NCI-H460 (cell line): ENCODE data around the gene NDUFA11. TPM values are rescaled to one million over a fixed set of nuclear protein-coding genes. Genes with fewer than 3 reads are reported as not detected.

Experiments used
- DNase-seq: peaks from one replicate; pipeline ENCODE4 v3.0.0-alpha.2; 2016; ENCODE audit warnings: low read depth; ENCODE audit errors: extremely low read depth
- polyA plus RNA-seq: library from polyadenylated mRNA; depleted of rRNA; stranded (reverse); fragments of >200 nt; gene quantifications from 2 replicates; pipeline ENCODE4 v1.2.3, GENCODE V29; 2014; cell fraction: nucleus; rRNA removed
- total RNA-seq: library from RNA; depleted of rRNA; stranded (reverse); fragments of >200 nt; shearing (Covaris generic); gene quantifications from 2 replicates; pipeline ENCODE4 v1.2.3, GENCODE V29; 2014; rRNA removed

Gene NDUFA11
- 103 and 146 TPM in 2 replicates for total RNA-seq
- 115 and 154 TPM in 2 replicates for polyA plus RNA-seq

DNA sequence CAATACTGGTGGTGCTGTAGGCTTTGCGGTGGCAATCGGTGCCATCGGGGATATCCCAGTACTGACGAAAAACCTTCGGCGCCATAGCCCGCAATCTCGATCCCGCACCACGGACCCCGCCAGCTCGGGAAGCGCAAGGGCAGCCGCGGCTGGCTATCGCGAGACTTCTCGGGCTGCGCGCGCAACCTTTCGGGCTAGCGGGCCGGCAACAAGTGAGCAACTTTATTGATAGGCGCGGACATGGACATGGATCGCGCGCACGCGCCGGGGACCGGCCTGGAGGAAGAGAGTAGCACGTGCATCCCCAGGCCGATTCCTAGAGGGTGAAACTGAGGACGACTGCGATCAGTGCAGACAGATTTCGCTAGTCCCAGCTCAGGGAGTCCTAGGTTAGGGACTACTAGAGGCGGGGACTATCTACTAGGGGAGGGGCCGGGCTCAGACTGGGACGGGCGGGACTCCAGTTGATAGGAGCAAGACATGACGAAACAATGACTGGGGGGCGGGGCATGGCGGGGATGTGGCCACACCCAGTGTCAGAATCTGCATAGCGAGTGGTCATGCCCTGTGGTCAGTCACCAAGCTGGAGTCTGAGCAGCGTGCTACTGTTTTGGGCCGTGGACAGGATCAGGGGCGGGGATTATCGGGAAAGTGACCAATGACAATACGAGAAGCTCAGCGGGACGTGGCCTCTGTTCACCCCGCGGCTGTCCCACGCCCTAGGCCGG, at the start of gene NDUFA11:
NDUFA11 (minus strand) TSS at position 167 of the 728 bp plus-strand sequence; CDS start at position 85, 82 bp downstream.
- peak; percentile 88 for DNase-seq

- no peak for DNase-seq
Measured at GRCh38 chr19:5953030-5953589, 49.5 kb upstream of the NDUFA11 start.

GRCh38 chr19:5952193-5953029, 48.8 kb upstream of the NDUFA11 start:
- DNase-seq: no peak

DNA sequence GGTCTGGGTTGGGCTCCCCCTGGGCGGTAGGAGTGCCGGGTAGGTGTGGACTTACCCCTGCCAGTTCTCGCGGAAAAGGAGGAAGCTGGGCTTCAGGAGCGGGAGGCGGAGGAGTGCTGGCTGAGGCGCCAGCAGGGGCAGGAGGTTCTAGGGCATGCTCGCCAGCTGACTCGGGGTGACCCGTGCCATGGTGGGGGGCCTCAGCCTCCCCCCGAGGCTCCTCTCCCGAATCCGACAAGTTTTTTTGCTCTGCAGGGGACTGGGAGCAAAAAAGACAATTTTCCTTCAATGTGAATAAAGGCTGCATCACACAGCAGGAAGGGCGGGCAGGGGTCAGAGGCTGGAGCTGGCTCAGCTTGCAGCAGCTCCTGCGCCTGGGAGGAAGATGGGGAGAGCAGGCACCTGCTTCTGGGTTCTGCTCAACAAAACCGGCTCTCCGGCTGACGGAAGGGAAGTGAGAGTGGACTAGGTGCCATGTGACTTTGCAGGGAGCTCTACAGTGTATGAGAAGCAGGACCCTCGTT, 47.8 kb upstream of the NDUFA11 start:
- DNase-seq: no peak

GRCh38 chr19:5950741-5951140, 47.2 kb upstream of the NDUFA11 start:
- no peak for DNase-seq

- DNase-seq: no peak
Measured at GRCh38 chr19:5949792-5950305, 46.3 kb upstream of the NDUFA11 start.

DNA sequence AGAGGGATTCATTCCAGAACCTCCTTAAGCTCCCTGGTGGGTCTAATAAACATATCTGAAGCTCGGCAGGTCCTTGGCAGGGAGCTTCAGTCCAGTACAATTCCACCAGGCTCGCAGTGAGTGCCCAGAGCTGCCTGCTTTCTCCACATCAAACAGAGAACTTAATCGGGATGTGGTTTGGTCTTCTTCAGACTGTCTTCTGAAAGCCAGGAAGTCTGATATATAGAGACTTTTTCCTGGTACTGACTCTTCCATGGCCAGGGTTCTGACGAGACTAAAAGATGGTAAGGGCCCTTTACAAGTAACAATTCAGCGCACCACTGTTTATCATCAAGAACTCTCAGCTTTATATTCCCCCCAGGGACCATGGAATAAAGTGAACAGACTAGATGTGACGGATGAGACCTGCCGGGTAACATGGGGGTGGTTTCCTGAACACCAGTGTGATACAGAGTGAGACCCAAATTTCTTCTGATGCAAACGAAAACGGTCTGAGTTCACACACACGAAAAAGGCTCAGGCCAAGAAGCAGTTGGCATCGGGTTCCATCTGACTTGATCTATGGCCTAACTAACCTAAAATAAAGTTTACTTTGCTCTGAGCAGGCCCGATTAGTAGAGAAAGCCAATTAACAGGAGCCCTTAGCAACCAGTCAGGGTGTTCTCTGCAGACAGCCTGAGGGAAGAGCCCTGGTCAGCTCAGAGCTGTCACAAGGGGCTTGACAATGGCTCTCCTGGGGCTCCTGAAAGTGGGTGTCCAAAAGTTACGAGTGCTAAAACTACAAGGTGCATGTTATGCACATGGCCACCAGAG, 45.4 kb upstream of the NDUFA11 start:
- no peak for DNase-seq

GRCh38 chr19:5947435-5947834, 43.8 kb upstream of the NDUFA11 start:
- DNase-seq: no peak

GRCh38 chr19:5943623-5944022, 40.0 kb upstream of the NDUFA11 start:
- no peak for DNase-seq

DNA sequence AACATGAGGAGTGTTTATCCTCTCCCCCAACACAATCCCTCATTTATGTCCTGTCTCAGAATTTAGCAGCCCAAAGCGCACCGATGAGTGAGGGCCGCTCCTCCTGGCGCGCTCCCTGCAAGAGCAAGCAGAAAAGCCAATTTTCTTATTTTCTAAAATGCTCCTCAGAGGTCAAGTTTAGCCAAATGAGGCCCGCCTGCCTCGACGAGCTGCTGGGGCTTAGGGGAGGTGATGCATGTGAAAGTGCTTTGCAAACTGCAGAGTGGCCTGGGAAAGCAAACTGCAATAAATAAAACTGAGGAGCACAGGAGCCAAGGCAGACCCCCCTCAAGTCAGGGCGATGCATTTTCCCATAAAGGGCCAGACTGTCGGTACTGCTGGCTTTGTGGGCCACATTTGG, 39.5 kb upstream of the NDUFA11 start:
- DNase-seq: no peak

DNA sequence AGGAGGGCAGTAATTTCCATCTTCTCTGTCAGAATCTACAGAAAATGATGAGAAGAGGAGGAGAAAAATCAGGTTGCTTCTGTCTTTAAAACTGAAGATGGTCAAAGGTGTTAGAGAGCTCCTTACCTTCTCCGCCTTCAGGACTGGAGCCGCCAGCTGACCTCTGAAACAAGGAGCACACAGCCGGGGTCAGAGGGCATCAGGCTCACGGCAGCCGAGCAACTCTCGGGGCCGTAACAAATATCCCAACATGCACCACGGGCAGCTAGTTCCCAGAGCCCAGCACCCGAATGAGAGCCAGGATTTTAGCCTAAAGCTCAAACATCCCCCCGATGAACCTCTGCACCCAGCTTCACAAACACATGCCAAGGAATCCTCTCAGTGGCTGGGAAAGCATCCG, 38.1 kb upstream of the NDUFA11 start:
- DNase-seq: no peak

- DNase-seq: no peak
Measured at GRCh38 chr19:5940260-5941208, 36.9 kb upstream of the NDUFA11 start.

DNA sequence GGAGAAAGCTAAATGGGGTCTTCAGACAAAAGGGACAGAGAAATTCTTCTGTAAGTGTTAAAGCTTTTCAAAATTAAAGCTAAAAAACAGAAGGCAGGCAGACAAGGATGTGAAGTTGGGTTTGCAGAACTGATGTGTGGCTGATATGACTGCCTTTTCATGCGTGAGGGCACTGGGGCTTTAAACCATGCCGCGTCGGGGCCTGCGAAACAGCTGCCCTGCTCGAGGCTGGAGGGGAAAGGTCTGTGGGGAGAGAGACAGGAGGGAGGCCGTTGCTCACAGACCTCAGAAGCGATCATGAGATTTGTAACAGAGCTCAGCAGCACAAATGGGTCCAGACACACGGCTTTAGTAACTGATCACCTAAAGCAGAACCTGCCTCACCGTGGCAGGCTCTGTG, 34.0 kb upstream of the NDUFA11 start:
- no peak for DNase-seq

- no peak for DNase-seq
Measured at GRCh38 chr19:5936292-5936592, 32.7 kb upstream of the NDUFA11 start.

- DNase-seq: no peak
Measured at GRCh38 chr19:5935473-5936291, 32.1 kb upstream of the NDUFA11 start.

DNA sequence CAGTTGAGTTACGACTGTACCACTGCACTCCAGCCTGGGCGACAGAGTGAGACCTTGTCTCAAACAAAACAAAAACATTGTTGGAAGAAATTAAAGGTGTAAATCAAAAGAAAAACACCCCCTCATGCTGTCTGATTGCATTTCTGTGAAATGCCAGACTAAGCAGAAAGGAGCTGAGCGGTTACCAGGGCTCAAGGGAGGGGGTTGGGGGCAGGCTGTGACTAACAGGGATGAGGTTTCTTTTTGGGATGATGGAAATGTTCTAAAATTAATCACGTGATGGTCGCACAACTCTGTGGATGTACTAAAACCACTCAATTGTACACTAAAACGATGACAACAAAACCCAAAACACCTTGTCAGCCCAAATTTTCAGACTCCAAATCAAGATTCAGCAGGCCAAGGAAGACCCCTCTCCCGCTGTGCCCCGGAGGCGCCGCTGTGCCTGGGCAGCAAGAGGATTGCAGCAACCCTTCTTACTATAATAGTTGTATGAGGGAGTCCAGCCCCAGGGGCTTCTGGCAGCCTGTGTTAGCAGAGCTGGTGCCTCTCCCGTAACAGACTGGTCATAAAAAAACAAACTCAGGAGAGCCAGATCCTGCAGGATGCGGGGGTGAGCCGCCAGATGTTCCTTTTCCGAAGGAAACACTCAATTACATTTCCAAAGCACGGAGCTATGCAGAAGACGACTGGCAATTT, 31.3 kb upstream of the NDUFA11 start:
- DNase-seq: no peak

GRCh38 chr19:5934069-5934401, 30.4 kb upstream of the NDUFA11 start:
- no peak for DNase-seq
